ENCODE data around the gene NOTCH3. TPM values are rescaled to one million over a fixed set of nuclear protein-coding genes. Genes with fewer than 3 reads are reported as not detected.

NOTCH3 gene
- total RNA-seq (100 to 1,000 TPM; 376 to 423 TPM), polyA plus RNA-seq (100 to 1,000 TPM in 1 of 2 donors, 10 to 100 TPM in 1; 23.5 to 160 TPM)
- long read RNA-seq, donor 1, partial matches to known transcripts, result 14 of 83 reads
- long read RNA-seq, donor 1, other reads (novel, unspliced or antisense), result 69 of 83 reads
- long read RNA-seq, donor 2, partial matches to known transcripts, result 201 of 216 reads
- long read RNA-seq, donor 2, other reads (novel, unspliced or antisense), result 15 of 216 reads

DNA sequence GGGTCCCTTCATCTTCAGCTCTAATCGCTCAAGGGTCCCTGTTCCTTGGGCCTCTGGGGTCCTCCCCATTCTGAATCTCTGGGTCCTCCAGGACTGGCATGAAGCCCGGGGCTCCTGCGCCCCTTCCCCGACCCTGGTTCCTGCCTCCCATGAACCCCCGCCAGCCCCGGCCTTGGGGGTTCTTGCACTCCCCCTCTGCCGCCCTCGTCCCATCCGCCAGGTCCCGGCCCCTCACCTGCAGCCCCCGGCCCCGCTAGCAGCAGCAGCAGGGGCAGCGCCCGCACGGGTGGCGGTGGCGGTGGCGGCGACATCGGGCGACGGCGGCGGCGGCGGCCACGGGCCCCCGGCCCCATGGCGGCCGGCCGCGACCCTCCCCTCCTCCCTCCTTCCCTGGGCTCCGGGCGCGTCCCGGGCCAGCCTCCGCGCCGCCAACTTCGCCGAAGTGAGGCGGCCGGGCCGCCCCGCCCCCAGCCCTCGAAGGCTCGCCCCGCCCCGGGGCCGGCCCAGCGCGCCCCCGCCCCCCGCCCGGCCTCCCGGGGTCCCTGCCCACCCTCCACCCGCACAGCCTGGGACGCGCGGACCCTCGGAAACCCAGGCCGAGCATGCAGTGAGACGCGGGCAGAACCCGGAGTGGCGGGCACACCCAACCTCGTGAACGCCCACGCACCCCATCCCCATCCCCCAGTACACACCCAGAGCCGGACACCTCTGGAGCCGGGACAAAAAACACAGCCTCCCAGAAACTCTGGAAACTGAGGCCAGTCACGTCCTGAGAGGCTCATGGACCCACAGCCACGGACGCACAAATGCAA, at the start of gene NOTCH3:
NOTCH3 (minus strand) TSS at position 443 of the 812 bp plus-strand sequence; CDS start at position 353, 90 bp downstream.
- H3K4me1 ChIP-seq (ENCODE audit: control insufficient read depth in 1 of 2, insufficient read depth in 2 of 2, low read length in 2 of 2), result peaks cover 0 to 5% of the 10 kb centered on the region in 2 donors
- DNase-seq, result peak in 1 of 2 donors; percentile 85
- peak within 1 kb of the TSS; percentile 98 to 99 for H3K4me3 ChIP-seq (ENCODE audit: low read length in 2 of 2)
- no peaks in the 10 kb centered on the region for H3K27me3 ChIP-seq (ENCODE audit: control insufficient read depth in 1 of 2, insufficient read depth in 2 of 2, low read length in 1 of 2)
- intact Hi-C loops (cut with DNase I), result loop anchor here in 1 of 2 donors (2.0 kb wide), 1 partner anchor 50 kb away; no protein-coding TSS in a partner anchor
- no peak for ATAC-seq (ENCODE audit: low FRiP score)
- peak within 1 kb of the TSS; percentile 71 to 96 for H3K27ac ChIP-seq (ENCODE audit: low read depth in 1 of 2, low read length in 2 of 2)
- WGBS, 2 donors, result 0 to 1% methylated on average over 41 to 74 of the region's 74 CpGs
- H3K36me3 ChIP-seq (ENCODE audit: control insufficient read depth in 1 of 2, insufficient read depth in 2 of 2, low read length in 1 of 2), result peaks cover 0 to 2% of the 10 kb centered on the region in 2 donors
- no peaks in the 10 kb centered on the region for H3K9me3 ChIP-seq (ENCODE audit: control insufficient read depth, low read length)

DNA sequence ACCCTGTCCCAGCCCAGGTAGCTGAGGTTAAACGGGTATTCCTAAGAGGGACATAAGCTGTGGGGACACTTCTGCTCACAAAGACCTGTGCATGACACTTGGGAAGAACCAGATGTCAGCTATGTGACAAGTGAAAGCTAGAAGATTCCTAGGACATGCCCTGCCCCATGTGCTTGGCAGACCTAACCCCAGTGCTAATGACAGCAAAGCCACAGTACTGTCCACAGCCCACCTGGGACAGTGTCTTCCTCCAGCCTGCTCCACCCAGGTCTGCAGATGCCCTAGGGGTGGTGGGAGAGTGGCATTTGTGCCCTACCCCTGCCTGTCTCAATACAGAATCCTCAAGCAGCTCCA, 49.8 kb upstream of the NOTCH3 start:
- no peaks in the 10 kb centered on the region for H3K27me3 ChIP-seq (ENCODE audit: control insufficient read depth in 1 of 2, insufficient read depth in 2 of 2, low read length in 1 of 2)
- H3K9me3 ChIP-seq (ENCODE audit: control insufficient read depth, low read length), result no peaks in the 10 kb centered on the region
- peak overlapping the region; percentile 100 for H3K27ac ChIP-seq (ENCODE audit: low read depth in 1 of 2, low read length in 2 of 2)
- H3K36me3 ChIP-seq (ENCODE audit: control insufficient read depth in 1 of 2, insufficient read depth in 2 of 2, low read length in 1 of 2), result peaks cover 0 to 9% of the 10 kb centered on the region in 2 donors
- 0 to 4% methylated on average over 1 of the region's 1 CpG for WGBS, 2 donors
- no peak for ATAC-seq (ENCODE audit: low FRiP score)
- DNase-seq, result no peak
- H3K4me3 ChIP-seq (ENCODE audit: low read length in 2 of 2), result no peak overlapping the region
- no peaks in the 10 kb centered on the region for H3K4me1 ChIP-seq (ENCODE audit: control insufficient read depth in 1 of 2, insufficient read depth in 2 of 2, low read length in 2 of 2)
- intact Hi-C loops (cut with DNase I), result loop anchor here in 1 of 2 donors (2.0 to 5.0 kb wide), 2 partner anchors 50 to 138 kb away; partner anchors contain the start of gene NOTCH3

DNA sequence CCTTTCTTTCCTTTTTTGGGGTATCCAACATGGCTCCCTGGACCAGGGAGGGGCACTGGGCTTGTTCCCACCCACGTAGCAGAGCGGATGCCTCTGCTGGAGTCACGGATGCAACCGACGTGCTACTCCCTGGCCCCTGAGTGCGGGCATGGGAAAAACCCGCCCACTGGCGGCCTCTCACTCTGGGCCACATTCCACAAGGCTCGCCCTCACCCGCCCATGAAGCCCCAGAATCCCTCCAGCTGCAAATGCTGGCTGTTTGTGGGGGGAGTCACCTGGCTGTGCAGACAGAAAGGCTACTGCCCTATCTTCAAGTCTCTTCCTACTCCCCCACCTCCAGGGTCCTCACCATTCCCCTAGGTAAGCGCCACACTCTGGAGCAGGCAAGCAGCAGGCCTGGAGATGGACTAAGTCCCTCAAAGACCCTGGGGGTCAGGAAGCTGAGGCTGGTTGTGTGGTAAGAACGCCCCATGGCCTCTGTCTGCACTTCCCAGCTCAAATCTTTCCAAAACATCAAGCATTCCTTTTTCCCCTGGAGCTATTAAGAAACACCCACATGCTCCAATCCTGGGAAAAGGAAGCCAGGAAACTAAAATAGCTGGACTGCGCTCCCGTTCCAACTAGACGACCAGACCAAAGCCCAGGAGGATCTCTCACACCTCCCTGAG, 49.3 kb upstream of the NOTCH3 start:
- Histone ChIP-seq H3K9me3 (ENCODE audit: control insufficient read depth, low read length) (no peaks in the 10 kb centered on the region), H3K27ac (ENCODE audit: low read depth in 1 of 2, low read length in 2 of 2) (peak overlapping the region; percentile 100), H3K4me3 (ENCODE audit: low read length in 2 of 2) (no peak overlapping the region), H3K4me1 (ENCODE audit: control insufficient read depth in 1 of 2, insufficient read depth in 2 of 2, low read length in 2 of 2) (no peaks in the 10 kb centered on the region), H3K27me3 (ENCODE audit: control insufficient read depth in 1 of 2, insufficient read depth in 2 of 2, low read length in 1 of 2) (no peaks in the 10 kb centered on the region), H3K36me3 (ENCODE audit: control insufficient read depth in 1 of 2, insufficient read depth in 2 of 2, low read length in 1 of 2) (peaks cover 0 to 8% of the 10 kb centered on the region in 2 donors)
- intact Hi-C loops (cut with DNase I), result loop anchor here (2.0 to 5.0 kb wide), 4 partner anchors 38 to 138 kb away; partner anchors contain the start of gene NOTCH3 (in 1 of the 2)
- DNase-seq, result peak; percentile 92
- ATAC-seq (ENCODE audit: low FRiP score), result peak; percentile 63
- WGBS, 2 donors, result 0 to 7% methylated on average over 15 of the region's 15 CpGs

DNA sequence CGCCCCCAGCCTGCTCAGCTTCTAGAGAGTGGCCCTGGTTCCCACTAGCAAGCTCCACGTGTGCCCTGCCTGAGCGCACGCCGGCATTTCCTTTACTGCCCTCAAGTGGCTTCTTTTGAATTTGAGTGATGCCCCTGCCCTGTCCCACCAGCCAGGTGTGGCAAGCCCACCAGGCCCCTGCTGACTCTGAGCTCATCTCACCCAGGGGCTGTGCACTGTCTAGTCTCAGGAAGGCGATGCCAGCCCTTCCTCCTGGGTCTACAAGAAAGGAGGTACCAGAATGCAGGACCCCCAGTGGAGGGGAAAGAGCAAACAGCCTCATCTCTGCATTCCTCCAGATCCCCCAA, 48.7 kb upstream of the NOTCH3 start:
- WGBS, 2 donors, result 6 to 13% methylated on average over 6 of the region's 6 CpGs
- H3K4me3 ChIP-seq (ENCODE audit: low read length in 2 of 2), result no peak overlapping the region
- no peaks in the 10 kb centered on the region for H3K9me3 ChIP-seq (ENCODE audit: control insufficient read depth, low read length)
- H3K27me3 ChIP-seq (ENCODE audit: control insufficient read depth in 1 of 2, insufficient read depth in 2 of 2, low read length in 1 of 2), result no peaks in the 10 kb centered on the region
- peaks cover 0 to 7% of the 10 kb centered on the region in 2 donors for H3K36me3 ChIP-seq (ENCODE audit: control insufficient read depth in 1 of 2, insufficient read depth in 2 of 2, low read length in 1 of 2)
- peak overlapping the region; percentile 100 for H3K27ac ChIP-seq (ENCODE audit: low read depth in 1 of 2, low read length in 2 of 2)
- DNase-seq (no peak), ATAC-seq (ENCODE audit: low FRiP score) (no peak)
- intact Hi-C loops (cut with DNase I), result loop anchor here (5.0 kb wide), 2 partner anchors 37 to 52 kb away; no protein-coding TSS in a partner anchor
- H3K4me1 ChIP-seq (ENCODE audit: control insufficient read depth in 1 of 2, insufficient read depth in 2 of 2, low read length in 2 of 2), result no peaks in the 10 kb centered on the region

DNA sequence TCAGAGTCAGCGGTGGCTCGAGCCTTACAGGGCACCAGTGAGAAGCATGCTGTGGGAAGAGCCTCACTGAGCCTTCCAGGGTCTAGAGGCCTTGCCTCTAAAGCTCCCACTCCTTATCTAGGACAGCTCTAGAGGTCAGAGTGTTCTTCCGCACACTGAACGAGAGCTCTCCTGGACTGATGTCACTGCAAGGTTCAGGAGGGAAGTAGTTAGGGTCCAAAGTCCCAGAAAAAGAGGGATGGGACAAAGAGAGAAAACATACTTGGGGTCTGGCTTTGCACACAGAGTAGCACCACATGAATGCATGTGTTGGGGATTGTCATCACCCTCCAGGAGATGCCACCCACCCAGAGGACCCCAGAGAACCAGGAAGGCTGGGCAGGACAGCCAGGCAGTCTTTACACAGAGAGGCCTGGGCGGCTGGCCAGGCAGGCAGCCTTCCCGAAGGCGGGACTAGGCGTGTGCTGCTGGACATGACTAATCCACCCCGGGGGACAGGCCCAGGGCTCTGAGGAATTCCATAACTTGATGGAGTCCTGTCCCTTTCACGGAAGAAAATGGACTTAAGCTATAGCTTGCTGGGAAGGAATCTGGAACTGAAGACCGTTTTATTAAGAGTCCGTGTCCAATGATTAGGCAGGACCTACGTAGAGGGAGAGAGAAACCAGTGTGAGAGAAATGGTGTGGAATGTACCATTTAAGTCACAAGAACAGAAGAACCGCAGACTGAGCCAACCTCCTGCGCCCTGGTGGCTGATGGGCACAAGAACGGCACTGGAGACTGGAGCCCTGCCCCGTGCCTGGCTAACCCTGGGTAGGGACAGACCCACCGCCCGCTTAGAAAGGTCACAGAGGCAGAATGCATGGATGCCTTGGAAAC, 48.1 kb upstream of the NOTCH3 start:
- Histone ChIP-seq H3K27me3 (ENCODE audit: control insufficient read depth in 1 of 2, insufficient read depth in 2 of 2, low read length in 1 of 2) (no peaks in the 10 kb centered on the region), H3K4me3 (ENCODE audit: low read length in 2 of 2) (no peak overlapping the region), H3K9me3 (ENCODE audit: control insufficient read depth, low read length) (no peaks in the 10 kb centered on the region), H3K36me3 (ENCODE audit: control insufficient read depth in 1 of 2, insufficient read depth in 2 of 2, low read length in 1 of 2) (peaks cover 0 to 4% of the 10 kb centered on the region in 2 donors), H3K4me1 (ENCODE audit: control insufficient read depth in 1 of 2, insufficient read depth in 2 of 2, low read length in 2 of 2) (no peaks in the 10 kb centered on the region), H3K27ac (ENCODE audit: low read depth in 1 of 2, low read length in 2 of 2) (peak overlapping the region; percentile 100)
- ATAC-seq (ENCODE audit: low FRiP score) (peak; percentile 78), DNase-seq (peak; percentile 93 to 96)
- 5% methylated on average over 19 of the region's 19 CpGs for WGBS, 2 donors
- intact Hi-C loops (cut with DNase I), result loop anchor here (5.0 kb wide), 2 partner anchors 37 to 52 kb away; no protein-coding TSS in a partner anchor

DNA sequence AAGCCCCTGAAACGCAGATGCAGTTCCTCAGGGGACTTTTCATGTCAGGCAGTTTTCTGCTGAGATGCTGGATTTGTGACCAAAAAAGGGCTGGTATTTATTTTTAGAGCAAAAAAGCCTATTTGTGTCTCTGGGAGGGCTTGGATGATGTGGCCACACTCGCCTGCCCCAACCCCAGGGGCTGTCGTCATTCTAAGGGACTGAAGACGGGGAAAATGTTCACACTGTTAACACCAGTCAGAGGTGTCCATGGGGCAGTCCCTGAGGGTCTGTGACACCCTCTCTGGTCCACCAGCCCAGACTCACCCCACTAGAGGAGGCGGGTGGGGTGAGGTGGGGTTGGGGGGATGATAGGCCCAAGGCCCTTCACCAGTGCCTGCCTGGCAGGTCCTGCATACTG, 47.3 kb upstream of the NOTCH3 start:
- 5 to 10% methylated on average over 5 of the region's 5 CpGs for WGBS, 2 donors
- Histone ChIP-seq H3K4me3 (ENCODE audit: low read length in 2 of 2) (no peak overlapping the region), H3K27ac (ENCODE audit: low read depth in 1 of 2, low read length in 2 of 2) (peak overlapping the region; percentile 97 to 98), H3K4me1 (ENCODE audit: control insufficient read depth in 1 of 2, insufficient read depth in 2 of 2, low read length in 2 of 2) (no peaks in the 10 kb centered on the region), H3K27me3 (ENCODE audit: control insufficient read depth in 1 of 2, insufficient read depth in 2 of 2, low read length in 1 of 2) (no peaks in the 10 kb centered on the region), H3K36me3 (ENCODE audit: control insufficient read depth in 1 of 2, insufficient read depth in 2 of 2, low read length in 1 of 2) (no peaks in the 10 kb centered on the region), H3K9me3 (ENCODE audit: control insufficient read depth, low read length) (no peaks in the 10 kb centered on the region)
- intact Hi-C loops (cut with DNase I), result loop anchor here (5.0 kb wide), 2 partner anchors 36 to 51 kb away; no protein-coding TSS in a partner anchor
- DNase-seq, result peak; percentile 76 to 87
- ATAC-seq (ENCODE audit: low FRiP score), result peak; percentile 37

DNA sequence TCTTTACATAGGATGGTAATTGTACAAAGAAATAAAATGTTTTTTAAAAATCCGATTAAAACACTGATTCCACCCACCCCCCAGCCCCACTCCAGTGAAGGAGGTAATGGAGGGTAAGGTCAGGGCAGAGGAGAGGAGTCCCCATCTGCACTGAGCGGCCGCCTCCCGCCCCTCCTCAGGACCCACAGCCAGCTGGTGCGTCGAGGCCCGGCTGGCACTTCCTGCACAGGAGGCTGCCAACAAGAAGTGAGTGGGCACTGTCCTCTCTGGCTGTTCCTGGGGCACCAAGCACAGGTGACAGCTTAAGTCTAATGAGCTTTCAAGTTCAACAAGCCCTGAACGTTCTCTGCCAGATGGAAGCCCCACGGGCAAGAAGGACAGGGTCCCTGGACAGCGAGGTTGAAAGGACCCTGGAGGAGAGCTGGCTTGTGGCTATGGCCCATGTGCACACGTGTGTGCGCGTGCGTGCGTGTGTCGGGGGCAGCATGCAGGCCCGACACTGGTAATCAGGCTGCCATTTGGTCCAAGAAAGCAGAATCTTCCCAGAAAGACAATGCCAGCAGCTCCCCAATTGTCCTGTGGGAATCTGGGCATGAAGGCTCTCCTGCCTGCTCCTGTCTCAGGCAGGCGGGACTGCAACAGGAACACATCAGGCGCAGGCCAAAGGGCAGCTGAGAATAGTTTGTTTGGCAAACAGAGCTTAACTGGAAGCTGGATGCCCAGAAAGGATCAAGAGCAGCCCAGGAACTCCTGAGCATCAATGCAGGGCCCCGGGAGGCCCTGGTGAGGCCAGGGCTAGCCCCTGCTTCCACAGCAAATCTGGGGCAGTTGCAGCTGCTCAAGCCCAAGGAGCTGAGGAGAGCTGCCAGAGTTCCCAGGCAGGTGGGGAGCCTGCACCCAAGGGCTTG, 46.6 kb upstream of the NOTCH3 start:
- Histone ChIP-seq H3K27ac (ENCODE audit: low read depth in 1 of 2, low read length in 2 of 2) (peak overlapping the region; percentile 89 to 97), H3K36me3 (ENCODE audit: control insufficient read depth in 1 of 2, insufficient read depth in 2 of 2, low read length in 1 of 2) (no peaks in the 10 kb centered on the region), H3K4me3 (ENCODE audit: low read length in 2 of 2) (no peak overlapping the region), H3K4me1 (ENCODE audit: control insufficient read depth in 1 of 2, insufficient read depth in 2 of 2, low read length in 2 of 2) (no peaks in the 10 kb centered on the region), H3K27me3 (ENCODE audit: control insufficient read depth in 1 of 2, insufficient read depth in 2 of 2, low read length in 1 of 2) (no peaks in the 10 kb centered on the region), H3K9me3 (ENCODE audit: control insufficient read depth, low read length) (no peaks in the 10 kb centered on the region)
- DNase-seq (peak in 1 of 2 donors; percentile 71), ATAC-seq (ENCODE audit: low FRiP score) (no peak)
- 11 to 14% methylated on average over 20 of the region's 20 CpGs for WGBS, 2 donors
- intact Hi-C loops (cut with DNase I), result loop anchor here (1.0 to 5.0 kb wide), 3 partner anchors 24 to 50 kb away; no protein-coding TSS in a partner anchor
